GM21528 (cell line): ENCODE data around the gene ANGPTL8.

ENCODE experiments used
- ATAC-seq: cut with Tn5 transposase; IDR thresholded peaks from one replicate; pipeline ENCODE4 v1.9.1; 2021; ENCODE audit warnings: mild to moderate bottlenecking, moderate library complexity; ENCODE audit not compliant: unreplicated experiment, low FRiP score

Gene ANGPTL8

DNA sequence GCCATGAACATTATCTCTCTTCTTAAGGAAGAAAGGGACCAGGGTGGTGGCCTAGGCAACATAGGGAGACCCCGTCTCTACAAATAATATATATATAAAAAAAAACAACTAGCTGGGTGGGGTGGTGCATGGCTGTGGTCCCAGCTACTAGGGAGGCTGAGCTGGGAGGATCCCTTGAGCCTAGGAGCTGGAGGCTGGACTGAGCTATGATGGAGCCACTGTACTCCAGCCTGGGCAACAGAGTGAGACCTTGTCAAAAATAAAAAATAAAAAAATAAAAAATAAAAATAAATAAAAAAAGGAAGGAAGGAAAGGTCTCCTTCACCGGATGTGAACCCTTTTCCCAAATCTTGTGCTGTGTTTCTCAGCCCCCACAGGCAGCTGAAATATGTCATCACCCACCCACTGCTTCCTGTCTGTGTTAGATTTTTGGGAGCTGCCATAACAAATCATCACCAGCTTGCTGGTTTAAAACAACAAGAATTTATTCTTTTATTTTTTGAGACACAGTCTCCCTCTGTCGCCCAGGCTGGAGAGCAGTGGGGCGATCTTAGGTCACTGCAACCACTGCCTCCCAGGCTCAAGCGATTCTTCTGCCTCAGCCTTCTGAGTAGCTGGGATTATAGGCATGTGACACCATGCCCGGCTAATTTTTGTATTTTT is 47.0 kb downstream of the ANGPTL8 start:
- ATAC-seq, result no peak

DNA sequence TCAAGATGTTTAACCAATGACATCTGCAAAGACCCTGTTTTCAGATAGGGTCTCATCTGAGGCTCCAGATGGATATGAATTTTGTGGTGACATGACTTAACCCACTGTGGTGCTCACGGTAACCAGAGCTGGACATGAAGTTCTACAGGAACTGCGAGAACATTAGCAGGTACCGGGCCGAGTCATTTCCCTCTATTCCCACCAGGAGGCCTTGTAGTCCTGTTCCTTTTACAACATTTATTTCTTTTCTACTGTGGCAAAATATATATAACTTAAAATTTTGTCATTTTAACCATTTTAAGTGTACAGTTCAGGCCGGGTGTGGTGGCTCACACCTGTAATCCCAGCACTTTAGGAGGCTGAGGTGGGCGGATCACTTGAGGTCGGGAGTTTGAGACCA is 48.9 kb downstream of the ANGPTL8 start:
- ATAC-seq, result no peak

DNA sequence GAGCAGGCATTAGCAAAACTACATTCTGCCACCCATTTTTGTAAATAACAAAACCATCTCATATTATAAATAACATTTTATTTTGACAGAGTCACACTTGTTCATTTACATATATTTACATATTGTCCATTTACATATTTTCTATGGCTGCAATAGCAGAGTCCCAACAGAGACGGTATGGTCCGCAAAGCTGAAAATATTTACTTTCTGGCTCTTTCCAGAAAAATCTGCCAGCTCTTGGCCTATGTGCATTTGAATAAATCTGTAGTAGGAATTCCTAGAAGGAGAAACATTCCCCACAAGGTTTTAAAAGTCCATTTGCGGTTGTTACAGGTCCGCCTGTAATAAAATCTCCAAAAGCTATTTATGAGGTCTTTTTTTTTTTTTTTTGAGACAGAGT is 50.8 kb downstream of the ANGPTL8 start:
- ATAC-seq, result no peak

DNA sequence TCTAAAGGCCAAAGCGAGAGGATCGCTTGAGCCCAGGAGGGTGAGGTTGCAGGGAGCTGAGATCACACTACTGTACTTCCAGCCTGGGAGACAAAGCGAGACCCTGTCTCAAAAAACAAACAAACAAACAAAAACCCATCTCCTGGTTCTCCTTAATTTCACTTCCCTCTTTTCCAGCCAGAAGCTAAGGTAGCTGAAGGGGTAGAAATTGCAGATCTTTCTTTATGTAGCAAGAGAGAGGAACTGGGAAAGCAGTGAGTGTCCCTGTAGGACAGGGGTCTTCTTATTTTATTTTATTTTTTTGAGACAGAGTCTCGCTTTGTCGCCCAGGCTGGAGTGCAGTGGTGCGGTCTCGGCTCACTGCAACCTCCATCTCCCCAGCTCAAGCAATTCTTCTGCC is 52.0 kb downstream of the ANGPTL8 start:
- no peak for ATAC-seq
